Neural cell (in vitro differentiated cells): ENCODE data around the gene UQCRC1. TPM values are rescaled to one million over a fixed set of nuclear protein-coding genes. Genes with fewer than 3 reads are reported as not detected.

Experiments used
- H2AFZ ChIP-seq: fragments of 200-600, 300-800 bp; sonication (generic), shearing (Covaris generic); 2 replicates; pipeline ENCODE4 v1.6.0; 2014; ENCODE audit warnings: low read depth, mild to moderate bottlenecking, antibody characterized with exemption, low read length, moderate library complexity
- H3F3A ChIP-seq: fragments of 200-600 bp; shearing (Covaris generic); 2 replicates; pipeline ENCODE4 v1.6.1; 2016; ENCODE audit warnings: mild to moderate bottlenecking, moderate library complexity, mixed read lengths, antibody characterized with exemption, low read length; ENCODE audit not compliant: insufficient read depth, poor library complexity, severe bottlenecking
- H3K27ac ChIP-seq: fragments of 200-600, 300-800 bp; sonication (generic), shearing (Covaris generic); 2 replicates; pipeline ENCODE4 v1.5.1; 2014; ENCODE audit warnings: mild to moderate bottlenecking, low read length, moderate library complexity
- H3K27me3 ChIP-seq: fragments of 300-800, 200-600 bp; sonication (generic), shearing (Covaris generic); 2 replicates; pipeline ENCODE4 v1.6.0; 2014; ENCODE audit warnings: mild to moderate bottlenecking, low read depth, low read length, moderate library complexity; ENCODE audit not compliant: insufficient read depth
- H3K36me3 ChIP-seq: fragments of 300-800, 200-600 bp; sonication (generic), shearing (Covaris generic); 2 replicates; pipeline ENCODE4 v1.5.1; 2014; ENCODE audit warnings: mild to moderate bottlenecking, antibody characterized with exemption, low read length, moderate library complexity; ENCODE audit not compliant: insufficient read depth
- H3K4me2 ChIP-seq: fragments of 300-800, 200-600 bp; sonication (generic), shearing (Covaris generic); 2 replicates; pipeline ENCODE4 v1.6.0; 2014; ENCODE audit warnings: mild to moderate bottlenecking, low read length
- H3K4me3 ChIP-seq: fragments of 300-800, 200-600 bp; sonication (generic), shearing (Covaris generic); 2 replicates; pipeline ENCODE4 v1.5.1; 2014; ENCODE audit warnings: mild to moderate bottlenecking, low read length, moderate library complexity
- H3K79me2 ChIP-seq: fragments of 200-600 bp; shearing (Covaris generic); replicated peaks from 2 replicates; pipeline ENCODE4 v1.6.0; 2014; ENCODE audit warnings: mild to moderate bottlenecking, low read length, moderate library complexity; ENCODE audit not compliant: insufficient read depth
- H3K9ac ChIP-seq: fragments of 300-800, 200-600 bp; sonication (generic), shearing (Covaris generic); 2 replicates; pipeline ENCODE4 v1.6.1; 2016; ENCODE audit warnings: mild to moderate bottlenecking, low read length, mixed read lengths
- H3K9me2 ChIP-seq: fragments of 200-600 bp; shearing (Covaris generic); 2 replicates; pipeline ENCODE4 v1.6.1; 2016; ENCODE audit warnings: mild to moderate bottlenecking, low read length, mixed read lengths; ENCODE audit not compliant: insufficient read depth
- H3K9me3 ChIP-seq: fragments of 200-600, 300-800 bp; sonication (generic), shearing (Covaris generic); 2 replicates; pipeline ENCODE4 v1.6.1; 2016; ENCODE audit warnings: mild to moderate bottlenecking, mixed run types, low read length, moderate library complexity, mixed read lengths
- H4K20me1 ChIP-seq: fragments of 200-600 bp; shearing (Covaris generic); 2 replicates; pipeline ENCODE4 v1.6.1; 2016; ENCODE audit warnings: mild to moderate bottlenecking, mixed run types; ENCODE audit not compliant: insufficient read depth
- CTCF ChIP-seq: fragments of 450-650 bp; IDR thresholded peaks from 2 replicates; pipeline ENCODE4 v1.5.1; 2014; ENCODE audit warnings: antibody characterized with exemption, mild to moderate bottlenecking, moderate library complexity; ENCODE audit not compliant: poor library complexity, severe bottlenecking
- EP300 ChIP-seq: fragments of 450-650 bp; conservative IDR thresholded peaks from 2 replicates; pipeline ENCODE4 v1.6.1; 2014; ENCODE audit warnings: antibody characterized with exemption, mild to moderate bottlenecking, moderate library complexity; ENCODE audit not compliant: poor library complexity, severe bottlenecking
- EZH2 ChIP-seq: fragments of 200-600, 300-800 bp; shearing (Covaris generic), sonication (generic); IDR thresholded peaks from 2 replicates; pipeline ENCODE4 v1.6.1; 2014; ENCODE audit warnings: antibody characterized with exemption, low read length, borderline replicate concordance, mild to moderate bottlenecking; ENCODE audit not compliant: insufficient read depth, poor library complexity, severe bottlenecking
- MXI1 ChIP-seq: fragments of 450-650 bp; conservative IDR thresholded peaks from 2 replicates; pipeline ENCODE4 v1.6.1; 2014; ENCODE audit warnings: antibody characterized with exemption, mild to moderate bottlenecking; ENCODE audit not compliant: poor library complexity, severe bottlenecking
- POLR2AphosphoS5 ChIP-seq: IDR thresholded peaks from 2 replicates; pipeline ENCODE4 v1.6.1; 2012
- RAD21 ChIP-seq: fragments of 450-650 bp; conservative IDR thresholded peaks from 2 replicates; pipeline ENCODE4 v1.6.1; 2014; ENCODE audit warnings: antibody characterized with exemption, mild to moderate bottlenecking, moderate library complexity
- REST ChIP-seq: IDR thresholded peaks from 2 replicates; pipeline ENCODE4 v1.6.1; 2012; ENCODE audit warnings: borderline replicate concordance
- SMC3 ChIP-seq: fragments of 450-650 bp; conservative IDR thresholded peaks from 2 replicates; pipeline ENCODE4 v1.6.1; 2014; ENCODE audit warnings: antibody characterized with exemption, mild to moderate bottlenecking, moderate library complexity; ENCODE audit not compliant: poor library complexity
- TAF1 ChIP-seq: IDR thresholded peaks from 2 replicates; pipeline ENCODE4 v1.6.1; 2012; ENCODE audit warnings: low read depth
- polyA plus RNA-seq: library from polyadenylated mRNA; depleted of rRNA; stranded (reverse); fragments of >200 nt; gene quantifications from 2 replicates; pipeline ENCODE4 v1.2.3, GENCODE V29; 2014

UQCRC1 gene
- polyA plus RNA-seq, 1 donor from 2014 or later: 333 TPM

- Histone ChIP-seq H3K27ac (no peak overlapping the region), H3K27me3 (no peaks in the 10 kb centered on the region), H4K20me1 (no peaks in the 10 kb centered on the region), H3K9ac (no peak overlapping the region), H3K9me3 (no peaks in the 10 kb centered on the region), H3K79me2 (no peaks in the 10 kb centered on the region), H3K4me3 (no peak overlapping the region), H3K9me2 (no peaks in the 10 kb centered on the region), H2AFZ (no peak overlapping the region), H3F3A (no peaks in the 10 kb centered on the region), H3K4me2 (no peak overlapping the region), H3K36me3 (no peaks in the 10 kb centered on the region)
- TF ChIP-seq EZH2 (no peak), TAF1 (no peak), POLR2AphosphoS5 (no peak), RAD21 (no peak), MXI1 (no peak), REST (no peak), EP300 (no peak), SMC3 (no peak), CTCF (no peak)
Observed at GRCh38 chr3:48585411-48585810, 24.0 kb downstream of the UQCRC1 start.

- no peak overlapping the region for H2AFZ ChIP-seq
- H3K36me3 ChIP-seq: no peaks in the 10 kb centered on the region
- H3K9me2 ChIP-seq: no peaks in the 10 kb centered on the region
- no peaks in the 10 kb centered on the region for H4K20me1 ChIP-seq
- H3K9ac ChIP-seq: no peak overlapping the region
- no peaks in the 10 kb centered on the region for H3K27me3 ChIP-seq
- no peak overlapping the region for H3K4me2 ChIP-seq
- H3F3A ChIP-seq: no peaks in the 10 kb centered on the region
- TF ChIP-seq REST: no peak
- no peak for TF ChIP-seq RAD21
- no peak for TF ChIP-seq MXI1
- TF ChIP-seq TAF1: no peak
- TF ChIP-seq EP300: no peak
- no peak for TF ChIP-seq SMC3
- TF ChIP-seq POLR2AphosphoS5: no peak
- no peak for TF ChIP-seq EZH2
- TF ChIP-seq CTCF: no peak
- no peak overlapping the region for H3K27ac ChIP-seq
- H3K79me2 ChIP-seq: no peaks in the 10 kb centered on the region
- H3K9me3 ChIP-seq: no peaks in the 10 kb centered on the region
- no peak overlapping the region for H3K4me3 ChIP-seq
Observed at GRCh38 chr3:48584836-48585235, 24.6 kb downstream of the UQCRC1 start.
